CD4-positive, alpha-beta T cell treated with Interleukin-12 subunit alpha and Interleukin-12 subunit beta, for 1 hour (primary cell): ENCODE results near the gene DDR2.
A peak's percentile ranks its signal among the peaks of the same experiment; 100 is the strongest.
"Not testable (repeated sequence)": the region's sequence is repeated elsewhere in the genome, so short reads cannot be mapped to it uniquely, and the experiment has no call there.

Experiments used
- DNase-seq: peaks from one replicate; pipeline ENCODE4 v3.0.0-alpha.2; 2020

The DDR2 gene

DNA sequence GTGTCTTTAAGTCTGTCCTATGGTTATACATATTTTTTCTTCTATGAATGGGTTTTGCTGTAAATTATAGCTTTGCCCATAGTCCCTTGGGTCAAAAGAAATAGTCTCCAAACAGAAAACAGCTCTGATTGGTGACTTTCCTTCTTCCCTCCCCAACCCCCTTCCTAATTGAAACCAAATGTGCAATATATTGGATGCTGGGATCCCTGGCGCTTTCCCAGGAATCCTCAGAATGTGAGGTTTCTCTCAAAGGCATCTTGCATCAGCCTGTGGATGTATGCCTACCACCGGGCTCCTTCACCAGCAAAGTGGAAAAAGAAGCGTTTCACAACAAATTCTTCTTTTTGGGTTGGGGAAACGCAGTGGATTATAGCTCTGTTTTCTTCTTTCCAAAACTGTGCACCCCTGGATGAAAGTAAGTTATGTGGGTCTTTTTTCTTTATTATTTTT is at the start of gene DDR2:
DDR2 (plus strand) TSS at position 248 of the 450 bp plus-strand sequence. CDS start 86,600 bp downstream, outside the sequence.
- no peak for DNase-seq

GRCh38 chr1:162582901-162583300 is 49.4 kb upstream of the DDR2 start:
- DNase-seq = not testable (repeated sequence)

DNA sequence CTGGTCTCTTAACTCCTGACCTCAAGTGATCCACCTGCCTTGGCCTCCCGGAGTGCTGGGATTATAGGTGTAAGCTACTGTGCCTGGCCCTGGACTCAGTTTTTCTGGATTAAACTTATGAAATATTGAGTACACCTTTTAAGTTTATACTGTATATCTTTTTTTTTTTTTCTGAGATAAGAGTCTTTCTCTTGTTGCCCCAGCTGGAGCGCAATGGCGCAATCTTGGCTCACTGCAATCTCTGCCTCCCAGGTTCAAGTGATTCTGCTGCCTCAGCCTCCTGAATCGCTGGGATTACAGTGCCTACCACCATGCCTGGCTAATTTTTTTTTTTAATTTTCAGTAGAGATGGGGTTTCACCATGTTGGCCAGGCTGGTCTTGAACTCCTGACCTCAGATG is 47.2 kb upstream of the DDR2 start:
- DNase-seq = not testable (repeated sequence)

- DNase-seq = no peak
Measured at GRCh38 chr1:162587347-162587746, 44.9 kb upstream of the DDR2 start.

- no peak for DNase-seq
Measured at GRCh38 chr1:162587761-162588260, 44.5 kb upstream of the DDR2 start.

DNA sequence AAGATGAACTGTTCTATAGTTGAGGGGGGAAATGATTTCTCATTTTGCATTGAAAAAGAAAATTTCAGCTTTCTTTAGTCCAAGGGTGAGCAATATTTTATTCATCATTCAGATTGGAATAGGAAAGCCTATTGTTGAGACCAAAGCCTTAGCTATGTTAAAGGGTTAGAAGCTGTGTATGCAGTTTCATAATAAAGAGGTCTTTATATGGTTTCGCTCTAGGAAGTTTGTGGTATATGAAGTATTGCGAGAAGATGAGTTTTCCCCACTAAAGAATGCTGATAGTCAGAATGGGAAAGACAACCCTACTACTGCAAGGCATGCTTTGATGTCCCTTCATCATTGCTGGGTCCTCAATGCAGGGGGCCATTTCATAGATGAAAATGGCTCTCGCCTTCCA is 42.2 kb upstream of the DDR2 start:
- DNase-seq = no peak

DNA sequence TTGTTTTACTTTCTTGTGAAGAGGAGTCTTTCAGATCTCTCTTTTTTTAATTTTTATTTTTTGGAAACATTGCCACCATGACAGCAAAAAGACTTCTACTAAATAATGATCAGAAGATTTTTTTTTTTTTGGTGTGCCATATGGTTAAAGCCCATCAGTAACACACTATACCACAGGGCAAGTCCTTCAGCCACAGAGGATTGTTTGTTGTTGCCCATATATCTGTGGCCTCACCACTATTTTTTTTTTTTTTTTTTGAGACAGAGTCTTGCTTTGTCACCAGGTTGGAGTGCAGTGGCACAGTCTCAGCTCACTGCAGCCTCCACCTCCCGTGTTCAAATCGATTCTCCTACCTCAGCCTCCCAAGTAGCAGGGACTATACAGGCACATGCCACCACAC is 41.6 kb upstream of the DDR2 start:
- DNase-seq = no peak

- no peak for DNase-seq
Measured at GRCh38 chr1:162596514-162597170, 35.6 kb upstream of the DDR2 start.

DNA sequence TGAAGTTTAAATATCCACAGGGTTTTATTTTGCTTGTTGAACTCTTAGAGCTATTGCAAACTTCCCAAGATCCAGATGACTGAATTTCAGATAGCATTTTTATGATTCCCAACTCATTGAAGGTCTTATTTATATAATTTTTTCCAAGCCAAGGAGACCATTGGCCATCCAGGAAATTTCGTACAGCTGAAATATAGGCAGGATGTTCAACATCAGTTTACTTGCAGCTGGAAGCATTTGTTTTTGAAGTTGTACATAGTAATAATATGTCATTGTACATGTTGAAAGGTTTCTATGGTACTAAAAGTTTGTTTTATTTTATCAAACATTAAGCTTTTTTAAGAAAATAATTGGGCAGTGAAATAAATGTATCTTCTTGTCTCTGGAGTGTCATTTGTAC is 32.8 kb upstream of the DDR2 start:
- no peak for DNase-seq

GRCh38 chr1:162603117-162603516 is 29.1 kb upstream of the DDR2 start:
- DNase-seq = not testable (repeated sequence)

DNA sequence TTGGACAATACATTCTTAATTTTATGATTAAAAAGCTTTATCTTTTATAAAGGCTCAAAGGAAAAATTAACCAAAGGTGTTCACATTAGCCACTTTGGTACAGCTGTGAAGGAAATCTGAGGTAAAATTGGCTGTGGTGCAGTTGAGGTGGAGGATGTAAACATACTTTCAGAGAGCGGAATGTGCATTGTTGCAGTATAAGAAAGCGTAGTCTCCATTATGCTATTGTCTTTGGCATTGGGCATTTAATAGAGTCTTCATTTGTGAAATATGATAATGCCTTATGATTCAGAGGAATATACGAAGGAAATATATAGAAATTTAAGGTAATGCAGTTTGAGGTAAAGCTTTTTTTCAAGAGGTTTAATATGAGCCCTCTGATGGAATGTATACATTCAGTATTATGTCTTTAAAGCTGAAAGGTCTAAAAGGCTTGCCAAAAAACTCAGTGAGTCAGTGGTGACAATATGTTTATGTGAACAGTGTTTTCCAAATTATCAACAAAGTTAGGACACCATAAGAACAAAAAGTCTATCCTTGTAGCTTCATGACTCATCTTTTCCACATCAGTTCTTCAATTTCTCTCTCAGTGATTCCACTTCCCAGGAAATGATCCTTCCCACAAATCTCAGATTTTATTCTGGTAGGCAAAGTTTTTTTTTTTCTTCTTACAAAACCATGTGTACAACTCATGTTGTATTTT is 26.9 kb upstream of the DDR2 start:
- DNase-seq = no peak

DNA sequence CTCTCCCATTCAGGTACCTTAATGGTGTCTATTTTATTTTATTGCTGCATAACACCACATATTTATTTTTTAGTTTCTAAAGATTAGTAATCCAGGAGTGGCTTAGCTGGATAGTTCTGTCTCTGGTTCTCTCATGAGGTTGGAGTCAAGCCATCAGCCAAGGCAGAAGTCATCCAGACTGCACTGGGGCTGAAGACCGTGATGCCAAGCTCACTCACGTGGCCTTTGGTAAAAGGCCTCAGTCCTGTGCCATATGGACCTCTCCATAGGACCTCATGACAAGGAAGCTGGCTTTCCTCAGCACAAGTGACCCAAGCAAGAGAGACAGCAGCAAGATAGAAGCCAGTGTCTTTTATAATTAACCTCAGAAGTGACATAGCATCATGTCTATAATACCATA is 23.0 kb upstream of the DDR2 start:
- DNase-seq = no peak

GRCh38 chr1:162612606-162613400 is 19.5 kb upstream of the DDR2 start:
- no peak for DNase-seq

DNA sequence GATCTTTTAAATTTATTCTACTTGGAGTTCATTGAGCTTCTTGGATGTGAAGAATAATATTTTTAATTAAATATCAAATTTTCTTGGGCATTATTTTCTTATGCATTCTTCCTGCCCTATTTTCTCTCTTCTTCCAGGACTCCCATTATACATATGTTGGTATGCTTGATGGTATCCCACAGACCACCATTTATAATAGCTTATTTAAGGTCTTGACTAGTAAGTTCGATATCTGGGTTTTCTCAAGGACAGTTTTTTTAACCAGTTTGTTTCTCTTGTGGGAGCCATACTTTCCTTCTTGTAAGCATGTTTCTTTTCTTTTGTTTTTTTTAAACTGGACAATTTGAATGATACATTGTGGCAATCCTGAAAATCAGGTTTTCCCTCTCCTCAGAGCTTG is 15.4 kb upstream of the DDR2 start:
- DNase-seq = no peak

DNA sequence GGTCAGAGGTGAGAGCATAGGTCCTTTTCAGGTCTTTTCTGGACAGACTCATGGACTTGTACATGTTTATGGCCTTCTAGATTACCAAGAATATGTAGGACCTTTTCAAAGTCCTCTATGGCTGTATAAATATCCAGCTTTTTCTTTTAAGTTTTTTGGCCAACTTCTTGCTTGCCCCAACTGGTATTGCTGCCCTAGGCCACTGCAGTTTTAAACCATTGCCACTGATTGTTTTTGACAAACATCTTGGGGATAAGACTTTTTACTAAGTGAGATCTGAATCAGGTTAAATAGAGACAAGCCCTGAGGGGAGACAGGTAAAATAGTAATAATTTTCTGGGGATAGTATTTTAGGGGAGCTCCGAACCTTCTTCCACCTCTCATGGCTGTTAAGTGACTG is 14.8 kb upstream of the DDR2 start:
- DNase-seq = no peak

DNA sequence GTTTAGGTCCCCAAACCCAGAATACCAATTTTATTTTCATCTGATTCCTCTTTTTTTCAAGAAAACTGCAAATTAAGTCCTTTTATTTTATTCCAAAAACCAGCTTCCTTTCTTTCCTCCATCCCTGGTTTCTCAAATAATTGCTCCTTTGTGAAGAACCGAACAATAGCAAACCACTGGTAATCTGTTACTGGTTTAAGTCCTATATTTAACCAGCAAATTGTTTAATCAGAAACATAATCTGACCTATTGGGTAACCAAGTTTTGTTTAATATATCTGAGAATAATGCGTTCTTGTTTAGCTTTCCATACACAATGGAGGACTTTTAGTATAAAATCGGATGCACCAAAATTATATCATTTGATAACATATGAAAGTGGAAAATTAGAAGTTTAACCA is 13.2 kb upstream of the DDR2 start:
- no peak for DNase-seq

- DNase-seq = no peak
Measured at GRCh38 chr1:162621256-162621655, 11.0 kb upstream of the DDR2 start.

- no peak for DNase-seq
Measured at GRCh38 chr1:162625679-162626078, 6.6 kb upstream of the DDR2 start.

GRCh38 chr1:162626094-162626493 is 6.2 kb upstream of the DDR2 start:
- no peak for DNase-seq

GRCh38 chr1:162626761-162627160 is 5.5 kb upstream of the DDR2 start:
- no peak for DNase-seq

DNA sequence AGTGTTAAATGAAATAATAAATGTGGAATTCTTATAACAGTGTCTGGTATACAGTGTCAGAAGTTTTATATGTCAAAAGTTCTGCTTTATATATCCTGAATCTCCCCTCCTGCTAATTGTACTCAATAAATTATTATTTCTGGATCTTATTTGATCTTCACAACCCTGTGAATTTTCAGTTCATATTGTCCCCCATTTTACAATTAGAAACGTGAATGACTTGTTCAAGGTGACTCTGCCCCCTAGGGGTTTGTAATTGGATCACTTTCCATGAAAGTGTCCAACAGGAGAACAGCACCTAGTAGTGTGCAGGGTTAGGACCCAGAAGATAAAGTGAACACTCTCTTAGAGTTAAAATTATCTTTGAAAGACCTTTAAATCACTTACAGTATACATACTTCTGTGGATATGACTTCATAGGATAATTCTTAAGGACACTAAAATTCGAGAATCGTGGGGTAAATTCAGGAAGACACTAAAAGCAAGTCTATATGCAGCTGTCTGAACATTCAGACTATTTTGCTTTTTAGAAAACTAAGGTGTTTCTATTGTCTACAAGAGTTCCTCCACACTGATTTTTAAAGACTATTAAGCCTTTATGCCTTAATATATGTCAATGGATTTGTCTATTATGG is 4.5 kb upstream of the DDR2 start:
- DNase-seq = peak; percentile 33

DNA sequence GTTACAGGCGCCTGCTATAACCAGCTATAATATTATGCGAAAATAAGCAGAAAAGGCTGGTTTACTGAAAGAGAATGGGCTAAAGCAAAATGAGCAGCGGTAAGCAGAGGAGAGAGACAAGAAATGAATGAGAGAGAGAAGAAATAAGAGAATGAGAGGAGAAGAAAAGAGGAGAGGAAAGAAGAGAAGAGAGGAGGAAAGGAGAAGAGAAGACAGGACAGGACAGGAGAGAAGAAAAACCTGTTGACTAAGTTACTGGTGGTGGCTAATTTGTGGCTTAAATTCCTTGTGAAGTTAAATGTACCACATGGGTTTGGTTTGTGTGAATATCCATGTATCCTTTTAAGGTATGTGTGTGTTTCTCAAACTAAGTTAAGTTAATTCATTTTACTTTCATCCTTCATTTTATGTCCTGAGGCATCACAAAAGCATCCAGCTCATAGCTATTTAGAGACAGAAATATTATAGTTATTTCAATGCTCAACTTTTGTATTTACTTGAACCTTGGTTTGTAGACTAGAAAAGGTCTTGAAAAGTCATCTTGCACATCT is 3.1 kb upstream of the DDR2 start:
- no peak for DNase-seq

DNA sequence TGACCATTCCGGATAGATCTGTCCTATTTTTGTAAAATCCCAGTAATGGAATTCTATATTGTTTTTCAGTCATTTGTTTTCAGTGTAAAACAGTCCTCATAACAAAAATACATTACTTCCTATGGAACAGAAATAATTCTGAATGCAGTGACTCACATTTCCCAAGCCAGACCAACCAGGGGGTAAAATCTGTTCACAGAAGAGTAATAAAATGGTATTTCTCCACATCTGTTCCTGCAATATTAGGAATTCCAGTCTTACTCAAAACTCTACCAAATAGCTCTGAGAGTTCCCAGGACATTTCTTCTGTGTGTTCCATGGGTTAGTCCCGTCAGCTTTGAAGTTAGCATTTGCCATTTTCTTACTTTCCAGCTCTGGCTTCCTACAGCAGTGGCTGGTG is 2.6 kb upstream of the DDR2 start:
- no peak for DNase-seq
